Gastroesophageal sphincter (tissue), 3 donors: Measurements from ENCODE around the gene SEMA4D.

Source experiments
- EP300 ChIP-seq: sonication (generic); formaldehyde crosslinking; IDR thresholded peaks from one replicate; pipeline ENCODE4 v1.6.1; 2017; ENCODE audit warnings: antibody characterized with exemption, mild to moderate bottlenecking
- POLR2A ChIP-seq, 2 donors: fragments of 450-650 bp; IDR thresholded peaks; one replicate each; pipeline ENCODE4 v1.6.1; 2017; ENCODE audit warnings: antibody characterized with exemption in 2 of 2, mild to moderate bottlenecking in 2 of 2, moderate library complexity in 1 of 2
- POLR2AphosphoS5 ChIP-seq: sonication (generic); formaldehyde crosslinking; IDR thresholded peaks from one replicate; pipeline ENCODE4 v1.6.1; 2017; ENCODE audit warnings: antibody characterized with exemption
- TF ChIP-seq, protein P1 (sequence below), 4 experiments: fragments of 200-600 bp in 2 of 4; fragments of 450-650 bp in 2 of 4; sonication (generic) in 1 of 4; IDR thresholded peaks; one replicate each; pipeline ENCODE4 v1.5.1; 2017 to 2019; ENCODE audit warnings: antibody characterized with exemption in 4 of 4, mild to moderate bottlenecking in 2 of 4, moderate library complexity in 2 of 4

DNA sequence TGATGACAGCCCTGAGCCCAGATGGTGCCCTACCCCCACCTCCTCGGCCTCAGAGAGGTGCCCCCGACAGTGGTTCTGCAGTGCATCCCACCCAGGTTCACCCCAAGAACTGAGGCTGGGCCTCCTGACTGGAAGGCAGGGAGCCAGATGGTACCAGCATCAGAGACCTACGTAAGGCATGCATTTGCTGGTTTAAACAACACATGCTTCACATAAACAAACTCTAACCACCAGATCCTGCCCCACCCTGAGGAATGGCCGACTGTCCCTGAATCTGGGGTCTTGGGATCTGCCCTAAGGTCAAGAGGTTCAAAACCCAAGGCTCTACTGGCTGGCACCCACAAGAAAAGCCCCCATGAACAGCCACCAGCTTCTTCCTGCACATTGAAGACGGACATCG, 106.3 kb downstream of the SEMA4D start:
- TF ChIP-seq, protein P1, sequence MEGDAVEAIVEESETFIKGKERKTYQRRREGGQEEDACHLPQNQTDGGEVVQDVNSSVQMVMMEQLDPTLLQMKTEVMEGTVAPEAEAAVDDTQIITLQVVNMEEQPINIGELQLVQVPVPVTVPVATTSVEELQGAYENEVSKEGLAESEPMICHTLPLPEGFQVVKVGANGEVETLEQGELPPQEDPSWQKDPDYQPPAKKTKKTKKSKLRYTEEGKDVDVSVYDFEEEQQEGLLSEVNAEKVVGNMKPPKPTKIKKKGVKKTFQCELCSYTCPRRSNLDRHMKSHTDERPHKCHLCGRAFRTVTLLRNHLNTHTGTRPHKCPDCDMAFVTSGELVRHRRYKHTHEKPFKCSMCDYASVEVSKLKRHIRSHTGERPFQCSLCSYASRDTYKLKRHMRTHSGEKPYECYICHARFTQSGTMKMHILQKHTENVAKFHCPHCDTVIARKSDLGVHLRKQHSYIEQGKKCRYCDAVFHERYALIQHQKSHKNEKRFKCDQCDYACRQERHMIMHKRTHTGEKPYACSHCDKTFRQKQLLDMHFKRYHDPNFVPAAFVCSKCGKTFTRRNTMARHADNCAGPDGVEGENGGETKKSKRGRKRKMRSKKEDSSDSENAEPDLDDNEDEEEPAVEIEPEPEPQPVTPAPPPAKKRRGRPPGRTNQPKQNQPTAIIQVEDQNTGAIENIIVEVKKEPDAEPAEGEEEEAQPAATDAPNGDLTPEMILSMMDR (IDR thresholded peaks at IDR 0.05), result no peak
- TF ChIP-seq POLR2A (IDR thresholded peaks at IDR 0.05), result no peak
- TF ChIP-seq POLR2AphosphoS5, result no peak
- TF ChIP-seq EP300, result no peak
